Activated naive CD8-positive, alpha-beta T cell (primary cell): Measurements from ENCODE around the gene RPRD1B.

Experiments used
- H3K27ac Mint-ChIP-seq: one replicate; pipeline ENCODE4 v1.8.0; 2021; ENCODE audit warnings: mixed read lengths
- H3K27me3 Mint-ChIP-seq: one replicate; pipeline ENCODE4 v1.8.0; 2021; ENCODE audit warnings: mixed read lengths
- H3K36me3 Mint-ChIP-seq: one replicate; pipeline ENCODE4 v1.8.0; 2021; ENCODE audit warnings: mixed read lengths
- H3K4me1 Mint-ChIP-seq: one replicate; pipeline ENCODE4 v1.8.0; 2021; ENCODE audit warnings: low read depth, mixed read lengths
- H3K4me3 Mint-ChIP-seq: one replicate; pipeline ENCODE4 v1.8.0; 2021; ENCODE audit warnings: mild to moderate bottlenecking, mixed read lengths
- H3K9me3 Mint-ChIP-seq: one replicate; pipeline ENCODE4 v1.8.0; 2021; ENCODE audit warnings: low read depth, mixed read lengths

RPRD1B gene

DNA sequence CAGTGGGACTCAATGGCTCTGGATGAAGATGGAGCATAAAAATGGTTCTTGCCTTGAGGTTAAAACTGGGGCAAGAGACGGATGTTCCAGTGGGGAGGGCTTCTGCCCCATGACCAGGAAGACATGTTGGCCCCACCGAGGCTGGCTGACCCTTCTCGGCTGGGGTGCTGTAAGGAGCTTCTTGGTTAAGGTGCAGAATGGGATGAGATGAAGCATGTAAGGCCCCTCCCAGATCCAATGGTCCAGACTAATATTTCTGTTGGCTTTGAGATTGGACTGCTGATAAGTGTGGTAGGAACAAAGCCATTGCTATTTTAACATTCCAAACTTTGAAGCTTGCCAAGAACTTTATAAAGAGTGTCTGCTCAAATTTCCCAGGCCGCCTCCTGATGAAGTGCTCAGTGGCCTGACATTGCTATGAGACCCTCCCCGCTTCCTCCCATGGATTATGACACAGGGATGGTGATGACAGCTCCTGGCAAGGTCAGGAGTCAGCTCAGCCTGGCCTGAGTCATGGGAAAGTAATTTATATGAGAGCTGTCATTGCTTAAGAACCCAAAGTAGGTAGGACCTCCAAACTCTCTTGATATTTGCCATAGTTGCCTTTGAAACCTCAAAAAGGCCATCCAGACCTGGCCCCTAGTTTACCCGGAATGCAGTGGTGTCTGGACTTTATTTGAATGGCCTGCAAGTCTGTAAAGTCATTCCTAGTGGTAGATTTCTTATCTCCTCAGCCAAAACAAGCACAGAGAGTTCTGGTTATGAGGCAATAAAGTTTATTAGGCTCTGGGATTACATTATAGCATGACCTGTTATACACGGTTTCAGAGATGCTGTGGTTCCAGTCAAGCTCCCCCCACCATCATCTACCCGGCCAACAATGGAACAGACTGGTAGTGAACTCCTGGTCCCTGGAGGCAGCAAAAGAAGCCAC, 76.3 kb downstream of the RPRD1B start:
- no peaks in the 10 kb centered on the region for H3K9me3 Mint-ChIP-seq
- no peak overlapping the region for H3K27ac Mint-ChIP-seq
- no peak overlapping the region for H3K4me3 Mint-ChIP-seq
- H3K4me1 Mint-ChIP-seq: no peaks in the 10 kb centered on the region
- peaks cover 1% of the 10 kb centered on the region for H3K27me3 Mint-ChIP-seq
- no peaks in the 10 kb centered on the region for H3K36me3 Mint-ChIP-seq

- H3K27me3 Mint-ChIP-seq: peaks cover 1% of the 10 kb centered on the region
- H3K4me1 Mint-ChIP-seq: no peaks in the 10 kb centered on the region
- no peaks in the 10 kb centered on the region for H3K9me3 Mint-ChIP-seq
- H3K27ac Mint-ChIP-seq: no peak overlapping the region
- no peak overlapping the region for H3K4me3 Mint-ChIP-seq
- H3K36me3 Mint-ChIP-seq: no peaks in the 10 kb centered on the region
These were observed 77.1 kb downstream of the RPRD1B start for GRCh38 chr20:38110525-38111178.

GRCh38 chr20:38111366-38112232, 78.1 kb downstream of the RPRD1B start:
- H3K27ac Mint-ChIP-seq: no peak overlapping the region
- no peaks in the 10 kb centered on the region for H3K36me3 Mint-ChIP-seq

GRCh38 chr20:38112261-38112929, 78.8 kb downstream of the RPRD1B start:
- H3K9me3 Mint-ChIP-seq: no peaks in the 10 kb centered on the region
- no peaks in the 10 kb centered on the region for H3K4me1 Mint-ChIP-seq
- H3K27ac Mint-ChIP-seq: no peak overlapping the region
- peaks cover 1% of the 10 kb centered on the region for H3K27me3 Mint-ChIP-seq
- no peaks in the 10 kb centered on the region for H3K36me3 Mint-ChIP-seq
- H3K4me3 Mint-ChIP-seq: no peak overlapping the region

More at GRCh38 chr20:38111366-38112232, 78.1 kb downstream of the RPRD1B start:
- Mint-ChIP-seq H3K27me3 (peaks cover 1% of the 10 kb centered on the region), H3K4me1 (no peaks in the 10 kb centered on the region), H3K4me3 (no peak overlapping the region), H3K9me3 (no peaks in the 10 kb centered on the region)

GRCh38 chr20:38112930-38113294, 79.4 kb downstream of the RPRD1B start:
- Mint-ChIP-seq H3K9me3 (no peaks in the 10 kb centered on the region), H3K4me1 (no peaks in the 10 kb centered on the region), H3K27me3 (peaks cover 1% of the 10 kb centered on the region), H3K27ac (no peak overlapping the region), H3K4me3 (no peak overlapping the region), H3K36me3 (no peaks in the 10 kb centered on the region)

- Mint-ChIP-seq H3K27me3 (peaks cover 1% of the 10 kb centered on the region), H3K4me3 (no peak overlapping the region), H3K27ac (no peak overlapping the region), H3K9me3 (no peaks in the 10 kb centered on the region), H3K4me1 (no peaks in the 10 kb centered on the region), H3K36me3 (no peaks in the 10 kb centered on the region)
These were observed 80.1 kb downstream of the RPRD1B start for GRCh38 chr20:38113401-38114325.

DNA sequence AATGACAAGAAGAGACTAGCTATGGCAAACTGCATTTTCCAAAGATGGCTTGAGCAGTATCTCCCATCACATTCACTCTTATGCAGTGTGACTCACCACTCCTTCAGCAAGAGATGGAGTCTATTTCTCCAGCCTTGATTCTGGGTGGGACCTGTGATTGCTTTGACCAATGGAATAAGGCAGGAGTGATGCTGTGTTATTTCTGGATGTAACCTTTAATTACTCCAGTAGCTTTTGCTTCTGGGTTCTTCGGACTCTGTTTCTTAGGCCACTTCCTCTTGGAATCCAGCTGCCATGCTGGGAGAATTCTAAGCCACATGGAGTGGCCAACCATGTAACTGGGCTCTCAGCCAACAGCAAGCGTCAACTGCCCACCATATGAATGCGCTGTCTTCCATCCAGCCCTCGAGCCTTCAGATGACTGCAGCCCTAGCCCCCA, 80.8 kb downstream of the RPRD1B start:
- Mint-ChIP-seq H3K4me1 (no peaks in the 10 kb centered on the region), H3K9me3 (no peaks in the 10 kb centered on the region), H3K27me3 (peaks cover 1% of the 10 kb centered on the region), H3K4me3 (no peak overlapping the region), H3K27ac (no peak overlapping the region), H3K36me3 (no peaks in the 10 kb centered on the region)

DNA sequence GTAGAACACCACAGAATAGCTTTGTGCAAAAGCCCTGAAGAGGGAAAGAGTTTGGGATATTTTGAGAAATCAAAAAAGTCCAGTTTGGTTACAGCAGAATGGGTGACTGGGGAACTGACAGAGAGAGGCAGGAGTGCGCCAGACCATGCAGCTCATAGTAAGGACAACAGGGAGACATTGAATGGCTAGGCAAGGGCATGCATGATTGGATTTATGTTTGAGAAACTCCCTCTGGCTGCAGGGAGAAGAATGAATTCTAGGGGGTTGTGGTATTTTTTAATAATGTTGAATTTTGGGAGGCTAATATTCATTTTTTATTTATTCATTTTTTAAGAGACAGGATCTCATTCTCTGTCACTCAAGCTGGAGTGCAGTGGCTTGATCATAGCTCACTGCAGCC, 81.7 kb downstream of the RPRD1B start:
- peaks cover 2% of the 10 kb centered on the region for H3K36me3 Mint-ChIP-seq
- no peaks in the 10 kb centered on the region for H3K9me3 Mint-ChIP-seq
- no peaks in the 10 kb centered on the region for H3K4me1 Mint-ChIP-seq
- peaks cover 1% of the 10 kb centered on the region for H3K27me3 Mint-ChIP-seq
- no peak overlapping the region for H3K27ac Mint-ChIP-seq
- no peak overlapping the region for H3K4me3 Mint-ChIP-seq

DNA sequence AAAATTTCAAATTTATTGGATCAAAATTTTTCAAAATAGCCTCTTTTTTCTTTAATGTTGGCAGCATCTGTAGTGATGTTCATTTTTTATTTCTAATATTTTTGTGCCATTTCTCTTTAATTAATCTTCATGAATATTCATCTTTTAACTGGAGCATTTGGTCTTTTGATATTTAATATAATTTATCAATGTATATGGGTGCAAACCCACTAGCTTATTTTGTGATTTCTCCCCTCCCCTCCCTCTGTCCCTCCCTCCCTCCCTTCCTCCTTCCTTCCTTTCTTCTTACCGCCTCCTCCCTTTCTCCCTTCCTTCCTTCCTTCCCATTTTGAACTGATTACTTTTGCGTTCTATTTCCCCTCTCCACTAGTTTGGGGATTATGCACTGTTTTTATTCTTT, 82.3 kb downstream of the RPRD1B start:
- no peak overlapping the region for H3K27ac Mint-ChIP-seq

DNA sequence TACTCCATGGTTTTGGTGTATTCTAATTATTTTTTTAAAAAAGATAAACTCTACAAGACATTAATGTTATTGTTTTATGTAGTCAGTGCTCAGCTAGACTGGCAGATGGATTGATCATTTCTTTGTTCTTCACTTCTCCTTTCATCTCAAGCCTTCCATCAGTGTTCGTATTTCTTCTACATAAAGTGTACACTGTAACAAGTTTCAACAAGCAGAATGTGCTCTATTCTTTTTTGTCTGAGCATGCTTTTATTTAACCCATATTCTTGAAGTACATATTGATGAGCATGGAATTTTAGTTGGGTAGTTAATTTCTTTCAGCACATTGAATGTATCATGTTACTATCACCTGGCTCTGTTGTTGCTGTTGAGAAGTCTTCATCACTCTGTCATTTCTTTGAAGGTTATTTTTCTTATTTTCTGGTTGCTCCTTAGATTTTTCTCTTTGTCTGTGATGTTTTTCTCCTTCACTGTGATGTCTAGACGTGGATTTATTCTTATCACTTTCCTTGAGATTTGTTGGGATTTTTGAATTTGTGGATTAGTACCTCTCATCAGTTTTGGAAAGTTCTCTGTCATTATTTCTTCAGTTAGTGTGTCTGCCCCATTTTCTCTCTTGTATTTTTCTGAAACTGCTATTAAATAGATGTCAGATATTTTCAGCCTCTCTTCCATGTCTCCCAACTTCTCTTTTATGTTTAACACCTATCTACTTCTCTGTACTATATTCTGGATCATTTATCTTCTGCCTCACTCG, 83.0 kb downstream of the RPRD1B start:
- Mint-ChIP-seq H3K27me3 (peaks cover 1% of the 10 kb centered on the region), H3K4me1 (no peaks in the 10 kb centered on the region), H3K27ac (no peak overlapping the region), H3K4me3 (no peak overlapping the region), H3K9me3 (no peaks in the 10 kb centered on the region), H3K36me3 (peaks cover 2% of the 10 kb centered on the region)

More for the DNA sequence above, 82.3 kb downstream of the RPRD1B start:
- Mint-ChIP-seq H3K27me3 (peaks cover 1% of the 10 kb centered on the region), H3K9me3 (no peaks in the 10 kb centered on the region), H3K4me3 (no peak overlapping the region), H3K36me3 (peaks cover 2% of the 10 kb centered on the region), H3K4me1 (no peaks in the 10 kb centered on the region)

DNA sequence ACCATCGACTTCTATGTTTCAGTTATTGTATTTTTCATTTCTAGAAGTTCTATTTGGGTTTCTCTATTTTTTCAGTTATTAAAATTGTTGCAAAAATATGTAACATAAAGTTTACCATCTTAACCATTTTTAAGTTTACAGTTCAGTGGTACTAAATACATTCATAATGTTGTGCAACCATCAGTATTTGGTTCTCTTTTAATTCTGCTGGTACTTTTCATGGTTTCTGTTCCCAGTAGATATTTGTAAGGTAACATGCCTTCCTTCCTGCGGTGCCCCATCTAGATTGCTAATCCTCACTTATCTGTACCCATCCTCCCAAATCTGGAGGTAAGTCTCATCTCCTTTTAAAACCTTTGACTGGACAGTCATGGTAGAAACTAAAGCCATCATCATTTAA, 83.7 kb downstream of the RPRD1B start:
- Mint-ChIP-seq H3K36me3 (peaks cover 2% of the 10 kb centered on the region), H3K27me3 (no peaks in the 10 kb centered on the region), H3K4me1 (no peaks in the 10 kb centered on the region), H3K9me3 (no peaks in the 10 kb centered on the region), H3K27ac (no peak overlapping the region), H3K4me3 (no peak overlapping the region)

GRCh38 chr20:38117635-38118034, 84.1 kb downstream of the RPRD1B start:
- Mint-ChIP-seq H3K27ac (no peak overlapping the region), H3K4me1 (no peaks in the 10 kb centered on the region), H3K4me3 (no peak overlapping the region), H3K36me3 (peaks cover 2% of the 10 kb centered on the region), H3K9me3 (no peaks in the 10 kb centered on the region), H3K27me3 (no peaks in the 10 kb centered on the region)

GRCh38 chr20:38119446-38119845, 85.9 kb downstream of the RPRD1B start:
- Mint-ChIP-seq H3K27me3 (no peaks in the 10 kb centered on the region), H3K36me3 (peaks cover 2% of the 10 kb centered on the region), H3K9me3 (no peaks in the 10 kb centered on the region), H3K27ac (no peak overlapping the region), H3K4me3 (no peak overlapping the region), H3K4me1 (no peaks in the 10 kb centered on the region)
